GM18951 (cell line): ENCODE data around the gene DLX6.

Experiments
- POLR2A ChIP-seq: IDR thresholded peaks from 4 replicates; pipeline ENCODE4 v1.6.1; 2011; ENCODE audit warnings: mild to moderate bottlenecking; ENCODE audit not compliant: insufficient read length, insufficient read depth; ENCODE audit errors: extremely low read depth
- in situ Hi-C: fragments of 300-500 bp; cut with MboI; formaldehyde crosslinking; loops from one replicate; pipeline ENCODE4 v1.12.0; 2022; ENCODE audit warnings: low sequenced_read_pairs, mixed read lengths, inconsistent platforms; ENCODE audit not compliant: unreplicated experiment

Gene DLX6

GRCh38 chr7:96989859-96990317, 15.5 kb upstream of the DLX6 start:
- no peak for TF ChIP-seq POLR2A
- in situ Hi-C loops, result no loop called here

- no peak for TF ChIP-seq POLR2A
- in situ Hi-C loops, result no loop called here
These were observed 13.7 kb upstream of the DLX6 start for GRCh38 chr7:96991546-96992191.

GRCh38 chr7:96992192-96993005, 13.0 kb upstream of the DLX6 start:
- in situ Hi-C loops, result no loop called here

GRCh38 chr7:96993094-96993865, 12.1 kb upstream of the DLX6 start:
- no peak for TF ChIP-seq POLR2A
- in situ Hi-C loops, result no loop called here

More at GRCh38 chr7:96992192-96993005, 13.0 kb upstream of the DLX6 start:
- no peak for TF ChIP-seq POLR2A

- in situ Hi-C loops, result no loop called here
- TF ChIP-seq POLR2A, result no peak
These were observed 11.4 kb upstream of the DLX6 start for GRCh38 chr7:96993980-96994379.

- no peak for TF ChIP-seq POLR2A
- in situ Hi-C loops, result no loop called here
These were observed 9.8 kb upstream of the DLX6 start for GRCh38 chr7:96995406-96996110.

- in situ Hi-C loops, result no loop called here
- no peak for TF ChIP-seq POLR2A
These were observed 9.0 kb upstream of the DLX6 start for GRCh38 chr7:96996111-96996957.

- in situ Hi-C loops, result no loop called here
- TF ChIP-seq POLR2A, result no peak
These were observed 8.3 kb upstream of the DLX6 start for GRCh38 chr7:96996958-96997511.

GRCh38 chr7:96997512-96998032, 7.8 kb upstream of the DLX6 start:
- in situ Hi-C loops, result no loop called here
- no peak for TF ChIP-seq POLR2A

- no peak for TF ChIP-seq POLR2A
- in situ Hi-C loops, result no loop called here
These were observed 7.0 kb upstream of the DLX6 start for GRCh38 chr7:96998333-96998732.

- in situ Hi-C loops, result no loop called here
- TF ChIP-seq POLR2A, result no peak
These were observed 6.6 kb upstream of the DLX6 start for GRCh38 chr7:96998744-96999143.
